ENCODE measurements around the gene MAMLD1. TPM values are rescaled to one million over a fixed set of nuclear protein-coding genes. Genes with fewer than 3 reads are reported as not detected.

The MAMLD1 gene
- total RNA-seq, 4 donors from 2014 or later: 4.5 to 10.3 (median 6.2) TPM

DNA sequence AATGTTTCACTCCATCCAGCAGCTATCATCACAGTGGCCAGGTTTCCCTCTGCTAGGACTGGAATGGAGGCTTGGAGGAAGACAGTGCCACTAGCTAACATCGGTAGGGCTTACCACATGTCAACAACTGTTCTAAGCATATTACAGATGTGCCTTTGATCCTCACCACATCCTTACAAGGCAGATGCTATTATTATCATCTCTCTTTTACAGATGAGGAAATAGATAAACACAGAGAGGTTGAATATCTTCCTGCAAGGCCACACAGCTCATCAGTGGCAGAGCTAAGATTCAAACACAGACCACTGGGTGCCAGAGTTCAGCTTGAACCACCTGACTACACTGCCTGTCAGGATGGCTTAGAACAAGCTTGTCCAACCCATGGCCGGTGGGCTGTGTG lies 47.4 kb downstream of the MAMLD1 start:
- no peak for DNase-seq (ENCODE audit: low spot score)
- TF ChIP-seq, protein P1, sequence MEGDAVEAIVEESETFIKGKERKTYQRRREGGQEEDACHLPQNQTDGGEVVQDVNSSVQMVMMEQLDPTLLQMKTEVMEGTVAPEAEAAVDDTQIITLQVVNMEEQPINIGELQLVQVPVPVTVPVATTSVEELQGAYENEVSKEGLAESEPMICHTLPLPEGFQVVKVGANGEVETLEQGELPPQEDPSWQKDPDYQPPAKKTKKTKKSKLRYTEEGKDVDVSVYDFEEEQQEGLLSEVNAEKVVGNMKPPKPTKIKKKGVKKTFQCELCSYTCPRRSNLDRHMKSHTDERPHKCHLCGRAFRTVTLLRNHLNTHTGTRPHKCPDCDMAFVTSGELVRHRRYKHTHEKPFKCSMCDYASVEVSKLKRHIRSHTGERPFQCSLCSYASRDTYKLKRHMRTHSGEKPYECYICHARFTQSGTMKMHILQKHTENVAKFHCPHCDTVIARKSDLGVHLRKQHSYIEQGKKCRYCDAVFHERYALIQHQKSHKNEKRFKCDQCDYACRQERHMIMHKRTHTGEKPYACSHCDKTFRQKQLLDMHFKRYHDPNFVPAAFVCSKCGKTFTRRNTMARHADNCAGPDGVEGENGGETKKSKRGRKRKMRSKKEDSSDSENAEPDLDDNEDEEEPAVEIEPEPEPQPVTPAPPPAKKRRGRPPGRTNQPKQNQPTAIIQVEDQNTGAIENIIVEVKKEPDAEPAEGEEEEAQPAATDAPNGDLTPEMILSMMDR (IDR thresholded peaks at IDR 0.05): no peak
- no peak for ATAC-seq (ENCODE audit: low FRiP score)

GRCh38 chrX:150411656-150412055 lies 48.5 kb downstream of the MAMLD1 start:
- TF ChIP-seq, protein P1 (IDR thresholded peaks at IDR 0.05): no peak
- no peak for ATAC-seq (ENCODE audit: low FRiP score)
- DNase-seq (ENCODE audit: low spot score): no peak

DNA sequence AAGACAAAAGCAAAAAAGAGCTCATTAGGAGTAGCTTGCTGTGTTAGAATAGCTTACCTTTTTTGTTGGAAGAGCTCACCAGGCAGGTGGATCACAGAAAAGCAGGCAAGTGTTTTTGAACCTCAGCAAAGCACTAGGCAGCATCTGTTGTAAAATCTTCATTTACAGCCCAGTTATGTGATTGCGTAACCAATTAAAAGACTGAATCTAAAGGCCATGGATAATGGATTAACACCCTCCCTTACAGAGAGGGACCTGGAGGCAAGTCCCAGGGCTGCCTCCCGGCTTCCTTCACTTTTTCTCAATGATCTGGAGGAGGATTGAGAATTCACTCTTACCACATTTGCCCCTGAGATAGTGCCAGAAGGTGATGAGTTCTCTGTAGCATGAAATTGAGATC lies 51.1 kb downstream of the MAMLD1 start:
- DNase-seq (ENCODE audit: low spot score) (no peak), ATAC-seq (ENCODE audit: low FRiP score) (no peak)
- TF ChIP-seq, protein P1 (IDR thresholded peaks at IDR 0.05): no peak

GRCh38 chrX:150416469-150416868 lies 53.4 kb downstream of the MAMLD1 start:
- ATAC-seq (ENCODE audit: low FRiP score): no peak
- TF ChIP-seq, protein P1 (IDR thresholded peaks at IDR 0.05): no peak
- no peak for DNase-seq (ENCODE audit: low spot score)

DNA sequence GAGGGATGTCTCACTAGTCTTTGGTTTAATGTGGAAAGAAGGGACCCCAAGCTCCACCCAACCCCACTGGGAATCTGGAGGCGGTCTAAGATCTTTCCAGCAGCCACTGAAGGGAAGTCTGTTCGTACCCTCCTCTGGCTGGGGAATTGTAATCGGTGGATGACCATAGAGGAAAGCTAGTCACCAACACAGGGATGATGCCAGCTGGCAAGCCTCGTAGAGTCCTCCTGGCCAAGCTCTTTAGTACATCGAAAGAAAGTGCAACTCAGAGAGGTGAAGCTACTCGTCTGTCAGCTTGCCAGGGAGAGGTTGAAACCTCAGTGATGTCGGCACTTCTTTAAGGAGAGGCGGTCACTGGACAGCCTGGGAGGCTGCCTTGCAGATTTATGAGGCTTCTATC lies 58.7 kb downstream of the MAMLD1 start:
- TF ChIP-seq, protein P1 (IDR thresholded peaks at IDR 0.05): no peak
- ATAC-seq (ENCODE audit: low FRiP score) (no peak), DNase-seq (ENCODE audit: low spot score) (no peak)

DNA sequence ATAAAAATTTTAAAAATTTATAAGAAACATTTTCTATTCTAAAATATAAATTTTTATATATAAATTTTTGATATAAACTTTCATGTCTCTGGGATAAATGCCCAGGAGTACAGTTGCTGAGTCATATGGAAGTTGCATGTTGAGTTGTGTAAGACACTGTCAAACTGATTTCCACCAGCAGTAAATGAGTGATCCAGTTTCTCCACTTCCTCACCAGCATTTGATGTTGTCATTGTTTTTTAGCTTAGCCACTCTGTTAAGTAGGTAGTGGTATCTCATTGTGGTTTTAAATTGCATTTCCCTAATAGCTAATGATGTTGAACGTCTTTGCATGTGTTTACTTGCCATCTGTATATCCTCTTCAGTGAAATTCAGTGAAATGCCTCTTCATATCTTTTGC lies 66.5 kb downstream of the MAMLD1 start:
- TF ChIP-seq, protein P1 (IDR thresholded peaks at IDR 0.05): no peak
- DNase-seq (ENCODE audit: low spot score): no peak
- no peak for ATAC-seq (ENCODE audit: low FRiP score)

- ATAC-seq (ENCODE audit: low FRiP score): no peak
- DNase-seq (ENCODE audit: low spot score): no peak
- TF ChIP-seq, protein P1 (IDR thresholded peaks at IDR 0.05): no peak
Observed at GRCh38 chrX:150436195-150436594, 73.1 kb downstream of the MAMLD1 start.

All from omental fat pad (tissue), 4 donors.